ENCODE measurements around the gene ASPDH.

GRCh38 chr19:50559636-50560035 lies 45.9 kb upstream of the ASPDH start:
- TF ChIP-seq, protein P1, sequence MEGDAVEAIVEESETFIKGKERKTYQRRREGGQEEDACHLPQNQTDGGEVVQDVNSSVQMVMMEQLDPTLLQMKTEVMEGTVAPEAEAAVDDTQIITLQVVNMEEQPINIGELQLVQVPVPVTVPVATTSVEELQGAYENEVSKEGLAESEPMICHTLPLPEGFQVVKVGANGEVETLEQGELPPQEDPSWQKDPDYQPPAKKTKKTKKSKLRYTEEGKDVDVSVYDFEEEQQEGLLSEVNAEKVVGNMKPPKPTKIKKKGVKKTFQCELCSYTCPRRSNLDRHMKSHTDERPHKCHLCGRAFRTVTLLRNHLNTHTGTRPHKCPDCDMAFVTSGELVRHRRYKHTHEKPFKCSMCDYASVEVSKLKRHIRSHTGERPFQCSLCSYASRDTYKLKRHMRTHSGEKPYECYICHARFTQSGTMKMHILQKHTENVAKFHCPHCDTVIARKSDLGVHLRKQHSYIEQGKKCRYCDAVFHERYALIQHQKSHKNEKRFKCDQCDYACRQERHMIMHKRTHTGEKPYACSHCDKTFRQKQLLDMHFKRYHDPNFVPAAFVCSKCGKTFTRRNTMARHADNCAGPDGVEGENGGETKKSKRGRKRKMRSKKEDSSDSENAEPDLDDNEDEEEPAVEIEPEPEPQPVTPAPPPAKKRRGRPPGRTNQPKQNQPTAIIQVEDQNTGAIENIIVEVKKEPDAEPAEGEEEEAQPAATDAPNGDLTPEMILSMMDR (IDR thresholded peaks at IDR 0.05), result no peak
- no peak for TF ChIP-seq POLR2A (IDR thresholded peaks at IDR 0.05)
- TF ChIP-seq POLR2AphosphoS5 (IDR thresholded peaks at IDR 0.05), result no peak

All from transverse colon (tissue), 4 donors.